Duodenal mucosa (tissue), 2 donors: Measurements from ENCODE around the gene IL6.

Experiments used
- H3K27ac ChIP-seq: one replicate; pipeline ENCODE4 v1.7.0; 2013; ENCODE audit warnings: low read depth, low read length
- H3K27me3 ChIP-seq, 2 donors: one replicate each; pipeline ENCODE4 v1.7.0; 2013; ENCODE audit warnings: low read length in 2 of 2, control low read depth in 1 of 2; ENCODE audit not compliant: insufficient read depth in 2 of 2, control insufficient read depth in 1 of 2
- H3K36me3 ChIP-seq, 2 donors: one replicate each; pipeline ENCODE4 v1.7.0; 2013; ENCODE audit warnings: low read length in 2 of 2, control low read depth in 1 of 2; ENCODE audit not compliant: insufficient read depth in 2 of 2, control insufficient read depth in 1 of 2
- H3K4me1 ChIP-seq, 2 donors: one replicate each; pipeline ENCODE4 v1.7.0; 2013; ENCODE audit warnings: low read length in 2 of 2, control low read depth in 1 of 2; ENCODE audit not compliant: insufficient read depth in 2 of 2, control insufficient read depth in 1 of 2
- H3K4me3 ChIP-seq, 2 donors: one replicate each; pipeline ENCODE4 v1.7.0; 2013; ENCODE audit warnings: low read length in 2 of 2, low read depth in 1 of 2
- H3K9ac ChIP-seq, 2 donors: one replicate each; pipeline ENCODE4 v1.7.0; 2013; ENCODE audit warnings: low read length in 2 of 2, low read depth in 1 of 2
- H3K9me3 ChIP-seq, 2 donors: one replicate each; pipeline ENCODE4 v1.7.0; 2013; ENCODE audit warnings: low read length in 2 of 2, control low read depth in 1 of 2; ENCODE audit not compliant: control insufficient read depth in 1 of 2

IL6 gene

GRCh38 chr7:22726345-22726906, 574 bp upstream of the IL6 start:
- Histone ChIP-seq H3K36me3 (no peaks in the 10 kb centered on the region), H3K4me3 (peak overlapping the region; percentile 3 to 43), H3K9ac (no peak overlapping the region), H3K9me3 (no peaks in the 10 kb centered on the region), H3K27ac (no peak overlapping the region), H3K4me1 (peaks cover 0 to 19% of the 10 kb centered on the region in 2 donors), H3K27me3 (peaks cover 0 to 7% of the 10 kb centered on the region in 2 donors)

- Histone ChIP-seq H3K9ac (no peak overlapping the region), H3K4me3 (peak overlapping the region in 1 of 2 donors; percentile 43), H3K9me3 (no peaks in the 10 kb centered on the region), H3K36me3 (no peaks in the 10 kb centered on the region), H3K27me3 (peaks cover 0 to 7% of the 10 kb centered on the region in 2 donors), H3K4me1 (peaks cover 0 to 19% of the 10 kb centered on the region in 2 donors), H3K27ac (no peak overlapping the region)
Measured at GRCh38 chr7:22727714-22728035, 675 bp downstream of the IL6 start.

- no peaks in the 10 kb centered on the region for H3K9me3 ChIP-seq
- H3K9ac ChIP-seq: no peak overlapping the region
- H3K27me3 ChIP-seq: peaks cover 0 to 7% of the 10 kb centered on the region in 2 donors
- H3K36me3 ChIP-seq: no peaks in the 10 kb centered on the region
- H3K27ac ChIP-seq: no peak overlapping the region
- H3K4me3 ChIP-seq: no peak overlapping the region
- peaks cover 0 to 13% of the 10 kb centered on the region in 2 donors for H3K4me1 ChIP-seq
Measured at GRCh38 chr7:22728401-22729029, 1.5 kb downstream of the IL6 start.

GRCh38 chr7:22729180-22729825, 2.3 kb downstream of the IL6 start:
- Histone ChIP-seq H3K4me1 (peaks cover 0 to 12% of the 10 kb centered on the region in 2 donors), H3K36me3 (no peaks in the 10 kb centered on the region), H3K27me3 (peaks cover 0 to 7% of the 10 kb centered on the region in 2 donors), H3K9me3 (no peaks in the 10 kb centered on the region), H3K27ac (no peak overlapping the region), H3K9ac (no peak overlapping the region), H3K4me3 (no peak overlapping the region)

GRCh38 chr7:22730066-22730710, 3.2 kb downstream of the IL6 start:
- peaks cover 0 to 12% of the 10 kb centered on the region in 2 donors for H3K4me1 ChIP-seq
- no peaks in the 10 kb centered on the region for H3K9me3 ChIP-seq
- H3K36me3 ChIP-seq: no peaks in the 10 kb centered on the region
- H3K9ac ChIP-seq: no peak overlapping the region
- no peak overlapping the region for H3K4me3 ChIP-seq
- H3K27ac ChIP-seq: no peak overlapping the region
- H3K27me3 ChIP-seq: peaks cover 0 to 7% of the 10 kb centered on the region in 2 donors

GRCh38 chr7:22730921-22731654, 4.1 kb downstream of the IL6 start:
- Histone ChIP-seq H3K4me3 (peak overlapping the region in 1 of 2 donors; percentile 17), H3K9me3 (no peaks in the 10 kb centered on the region), H3K27ac (no peak overlapping the region), H3K4me1 (peaks cover 0 to 4% of the 10 kb centered on the region in 2 donors), H3K9ac (no peak overlapping the region), H3K36me3 (no peaks in the 10 kb centered on the region), H3K27me3 (peaks cover 0 to 7% of the 10 kb centered on the region in 2 donors)

GRCh38 chr7:22731766-22732165, 4.8 kb downstream of the IL6 start:
- Histone ChIP-seq H3K9me3 (no peaks in the 10 kb centered on the region), H3K4me3 (no peak overlapping the region), H3K27ac (no peak overlapping the region)

GRCh38 chr7:22732556-22733126, 5.6 kb downstream of the IL6 start:
- Histone ChIP-seq H3K4me3 (no peak overlapping the region), H3K4me1 (no peaks in the 10 kb centered on the region), H3K9me3 (no peaks in the 10 kb centered on the region), H3K27ac (no peak overlapping the region), H3K36me3 (no peaks in the 10 kb centered on the region), H3K27me3 (no peaks in the 10 kb centered on the region), H3K9ac (no peak overlapping the region)

More at GRCh38 chr7:22731766-22732165, 4.8 kb downstream of the IL6 start:
- no peaks in the 10 kb centered on the region for H3K36me3 ChIP-seq
- peaks cover 0 to 7% of the 10 kb centered on the region in 2 donors for H3K27me3 ChIP-seq
- H3K4me1 ChIP-seq: no peaks in the 10 kb centered on the region
- H3K9ac ChIP-seq: no peak overlapping the region

GRCh38 chr7:22733761-22734160, 6.8 kb downstream of the IL6 start:
- H3K36me3 ChIP-seq: no peaks in the 10 kb centered on the region

More at GRCh38 chr7:22733761-22734160, 6.8 kb downstream of the IL6 start:
- Histone ChIP-seq H3K27ac (no peak overlapping the region), H3K4me1 (no peaks in the 10 kb centered on the region), H3K9me3 (no peaks in the 10 kb centered on the region), H3K4me3 (no peak overlapping the region), H3K27me3 (no peaks in the 10 kb centered on the region), H3K9ac (no peak overlapping the region)
